Right atrium auricular region (tissue), 2 donors: ENCODE results near the gene PAIP2. TPM values are rescaled to one million over a fixed set of nuclear protein-coding genes. Genes with fewer than 3 reads are reported as not detected.
"Not testable (repeated sequence)": the region's sequence is repeated elsewhere in the genome, so short reads cannot be mapped to it uniquely, and the experiment has no call there.

Source experiments
- DNase-seq: peaks from one replicate; pipeline ENCODE4 v3.0.0-alpha.2; 2019; ENCODE audit warnings: low spot score
- H3K27ac ChIP-seq, 2 donors: fragments of 200-600 bp; sonication (generic); 1 replicate in 1 of 2; 2 replicates in 1 of 2; pipeline ENCODE4 v1.5.1; 2016 to 2019
- H3K27me3 ChIP-seq, 2 donors: fragments of 200-600 bp; sonication (generic); one replicate each; pipeline versions ENCODE4 v1.5.1 to v1.6.0; 2017 to 2019
- H3K36me3 ChIP-seq: fragments of 200-600 bp; sonication (generic); one replicate; pipeline ENCODE4 v1.5.1; 2016
- H3K4me1 ChIP-seq, 2 donors: fragments of 200-600 bp; sonication (generic); one replicate each; pipeline versions ENCODE4 v1.5.1 to v1.6.0; 2017 to 2019
- H3K4me3 ChIP-seq, 2 donors: fragments of 200-600 bp; sonication (generic); 1 replicate in 1 of 2; 2 replicates in 1 of 2; pipeline ENCODE4 v1.5.1; 2017 to 2019; ENCODE audit warnings: mild to moderate bottlenecking in 1 of 2, moderate library complexity in 1 of 2
- H3K9me3 ChIP-seq, 2 donors: fragments of 200-600 bp; sonication (generic); one replicate each; pipeline ENCODE4 v1.5.1; 2019
- total RNA-seq, 2 donors: library from RNA; depleted of rRNA; stranded (reverse); fragments of >200 nt; gene quantifications; one replicate each; pipeline ENCODE4 v1.1.0, GENCODE V29; 2016
- TF ChIP-seq, protein P1 (sequence below), 2 donors: fragments of 200-600 bp; sonication (generic); IDR thresholded peaks; one replicate each; pipeline ENCODE4 v1.5.1; 2019; ENCODE audit warnings: antibody characterized with exemption in 2 of 2

The PAIP2 gene
- total RNA-seq, 2 donors from 2014 or later, result 97.6 to 156 TPM

DNA sequence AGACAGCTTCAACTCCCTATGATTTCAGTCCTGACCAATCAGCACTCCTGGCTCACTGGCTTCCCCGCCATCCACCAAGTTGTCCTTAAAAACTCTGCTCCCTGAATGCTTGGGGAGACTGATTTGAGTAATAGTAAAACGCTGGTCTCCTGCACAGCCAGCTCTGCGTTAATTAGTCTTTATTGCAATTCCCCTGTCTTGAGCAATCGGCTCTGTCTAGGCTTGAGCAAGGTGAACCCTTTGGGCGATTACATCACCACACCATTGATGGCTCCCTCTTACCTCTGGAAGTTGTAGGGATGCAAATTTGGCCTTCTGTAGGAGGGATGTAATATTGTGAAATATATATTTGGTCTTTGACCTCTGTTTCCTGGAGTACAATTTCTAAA is 44.4 kb downstream of the PAIP2 start:
- Histone ChIP-seq H3K4me1 (peaks cover 0 to 48% of the 10 kb centered on the region in 2 donors), H3K36me3 (no peaks in the 10 kb centered on the region), H3K9me3 (no peaks in the 10 kb centered on the region), H3K4me3 (no peak overlapping the region), H3K27me3 (no peaks in the 10 kb centered on the region), H3K27ac (no peak overlapping the region)
- DNase-seq, result no peak
- TF ChIP-seq, protein P1, sequence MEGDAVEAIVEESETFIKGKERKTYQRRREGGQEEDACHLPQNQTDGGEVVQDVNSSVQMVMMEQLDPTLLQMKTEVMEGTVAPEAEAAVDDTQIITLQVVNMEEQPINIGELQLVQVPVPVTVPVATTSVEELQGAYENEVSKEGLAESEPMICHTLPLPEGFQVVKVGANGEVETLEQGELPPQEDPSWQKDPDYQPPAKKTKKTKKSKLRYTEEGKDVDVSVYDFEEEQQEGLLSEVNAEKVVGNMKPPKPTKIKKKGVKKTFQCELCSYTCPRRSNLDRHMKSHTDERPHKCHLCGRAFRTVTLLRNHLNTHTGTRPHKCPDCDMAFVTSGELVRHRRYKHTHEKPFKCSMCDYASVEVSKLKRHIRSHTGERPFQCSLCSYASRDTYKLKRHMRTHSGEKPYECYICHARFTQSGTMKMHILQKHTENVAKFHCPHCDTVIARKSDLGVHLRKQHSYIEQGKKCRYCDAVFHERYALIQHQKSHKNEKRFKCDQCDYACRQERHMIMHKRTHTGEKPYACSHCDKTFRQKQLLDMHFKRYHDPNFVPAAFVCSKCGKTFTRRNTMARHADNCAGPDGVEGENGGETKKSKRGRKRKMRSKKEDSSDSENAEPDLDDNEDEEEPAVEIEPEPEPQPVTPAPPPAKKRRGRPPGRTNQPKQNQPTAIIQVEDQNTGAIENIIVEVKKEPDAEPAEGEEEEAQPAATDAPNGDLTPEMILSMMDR (IDR thresholded peaks at IDR 0.05), result no peak

GRCh38 chr5:139386956-139387355 is 45.3 kb downstream of the PAIP2 start:
- peaks cover 0 to 57% of the 10 kb centered on the region in 2 donors for H3K4me1 ChIP-seq
- H3K36me3 ChIP-seq, H3K9me3 ChIP-seq, H3K4me3 ChIP-seq, H3K27me3 ChIP-seq, H3K27ac ChIP-seq, DNase-seq: not testable (repeated sequence)

DNA sequence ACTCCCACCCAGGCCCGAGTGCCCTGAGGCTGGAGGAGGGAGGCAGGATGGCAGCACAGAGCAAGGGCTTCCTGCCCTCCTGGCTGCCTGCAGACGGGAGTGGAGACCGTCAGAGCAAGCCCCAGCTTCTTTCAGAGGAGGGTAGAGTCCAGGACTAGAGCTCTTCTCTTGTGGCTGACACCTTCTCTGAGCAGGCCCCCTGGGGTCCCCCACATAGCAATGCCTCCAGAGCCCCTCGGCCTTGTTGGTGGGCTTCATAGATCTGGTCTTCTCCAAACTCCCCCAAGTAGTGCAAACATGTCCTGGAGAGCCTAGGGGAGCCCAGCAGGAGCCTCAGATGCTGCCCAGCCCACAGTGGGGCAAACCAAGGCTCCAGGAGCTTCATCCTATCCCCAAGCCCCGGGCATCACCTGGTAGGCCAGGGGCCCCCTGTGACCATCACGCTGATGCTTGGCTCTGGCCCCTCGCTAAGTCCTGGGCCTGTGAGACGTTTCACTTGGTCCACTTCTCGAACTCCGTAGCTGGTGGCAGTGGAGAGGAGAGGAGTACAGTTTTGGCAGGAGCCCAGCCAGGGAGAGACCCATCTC is 46.0 kb downstream of the PAIP2 start:
- no peaks in the 10 kb centered on the region for H3K27me3 ChIP-seq
- TF ChIP-seq, protein P1 (IDR thresholded peaks at IDR 0.05), result no peak
- DNase-seq, result no peak
- peak overlapping the region; percentile 26 to 34 for H3K27ac ChIP-seq
- H3K36me3 ChIP-seq, result no peaks in the 10 kb centered on the region
- H3K4me3 ChIP-seq, result no peak overlapping the region
- no peaks in the 10 kb centered on the region for H3K9me3 ChIP-seq
- peaks cover 0 to 64% of the 10 kb centered on the region in 2 donors for H3K4me1 ChIP-seq

- DNase-seq, result no peak
- TF ChIP-seq, protein P1 (IDR thresholded peaks at IDR 0.05), result no peak
- no peaks in the 10 kb centered on the region for H3K9me3 ChIP-seq
- no peaks in the 10 kb centered on the region for H3K36me3 ChIP-seq
- peaks cover 0 to 70% of the 10 kb centered on the region in 2 donors for H3K4me1 ChIP-seq
- H3K27ac ChIP-seq, result peak overlapping the region; percentile 26 to 34
- H3K4me3 ChIP-seq, result peak overlapping the region in 1 of 2 donors; percentile 2
- H3K27me3 ChIP-seq, result no peaks in the 10 kb centered on the region
Measured at GRCh38 chr5:139388198-139388821, 46.7 kb downstream of the PAIP2 start.

- Histone ChIP-seq H3K4me3 (no peak within 1 kb of the TSS), H3K27me3 (no peaks in the 10 kb centered on the region), H3K27ac (peak within 1 kb of the TSS; percentile 93 to 96), H3K9me3 (no peaks in the 10 kb centered on the region), H3K4me1 (peaks cover 0 to 78% of the 10 kb centered on the region in 2 donors), H3K36me3 (no peaks in the 10 kb centered on the region)
- DNase-seq, result no peak
- TF ChIP-seq, protein P1 (IDR thresholded peaks at IDR 0.05), result no peak
Measured at GRCh38 chr5:139389701-139390638, 48.3 kb downstream of the PAIP2 start, which contains the start of gene MZB1. Gene MZB1, minus strand, starts transcription at chr5:139389913. Its CDS starts 57 bp downstream, at chr5:139389856.
